CD14-positive monocyte (primary cell): ENCODE measurements around the gene MOB3B. TPM values are rescaled to one million over a fixed set of nuclear protein-coding genes. Genes with fewer than 3 reads are reported as not detected.

Experiments
- DNase-seq, 3 donors: peaks; one replicate each; pipeline ENCODE4 v3.0.0-alpha.2; 2011 to 2022
- H2AFZ ChIP-seq: 2 replicates; pipeline ENCODE4 v1.6.0; 2012; ENCODE audit warnings: mild to moderate bottlenecking, low read depth, low read length, inconsistent platforms; ENCODE audit not compliant: insufficient read depth, poor library complexity, severe bottlenecking
- H3K27ac ChIP-seq, 2 donors: 1 replicate in 1 of 2; 2 replicates in 1 of 2; pipeline ENCODE4 v1.5.1; 2012 to 2013; ENCODE audit warnings: low read length in 2 of 2, control low read depth in 1 of 2, inconsistent platforms in 1 of 2, low read depth in 1 of 2, mild to moderate bottlenecking in 1 of 2
- H3K27me3 ChIP-seq, 2 donors: one replicate each; pipeline versions ENCODE4 v1.6.0 to v1.6.1; 2011 to 2013; ENCODE audit warnings: low read length in 2 of 2; ENCODE audit not compliant: control insufficient read depth in 2 of 2, insufficient read depth in 2 of 2
- H3K36me3 ChIP-seq, 2 donors: replicated peaks in 1 of 2; 1 replicate in 1 of 2; 2 replicates in 1 of 2; pipeline versions ENCODE4 v1.5.1 to v1.6.1; 2012 to 2013; ENCODE audit warnings: low read length in 2 of 2, control low read depth in 1 of 2, inconsistent platforms in 1 of 2, mild to moderate bottlenecking in 1 of 2; ENCODE audit not compliant: insufficient read depth in 2 of 2, control insufficient read depth in 1 of 2
- H3K4me1 ChIP-seq, 2 donors: 1 replicate in 1 of 2; 2 replicates in 1 of 2; pipeline versions ENCODE4 v1.5.1 to v1.6.1; 2012 to 2013; ENCODE audit warnings: low read length in 2 of 2, control low read depth in 1 of 2, inconsistent platforms in 1 of 2, mild to moderate bottlenecking in 1 of 2, moderate library complexity in 1 of 2; ENCODE audit not compliant: insufficient read depth in 2 of 2, control insufficient read depth in 1 of 2
- H3K4me2 ChIP-seq: replicated peaks from 2 replicates; pipeline ENCODE3; 2012; ENCODE audit warnings: low read length, moderate library complexity, mild to moderate bottlenecking; ENCODE audit not compliant: poor library complexity, severe bottlenecking; ENCODE audit errors: extremely low read depth
- H3K4me3 ChIP-seq, 3 experiments: fragments of 200-600 bp in 1 of 3; sonication (generic) in 1 of 3; replicated peaks in 1 of 3; 1 replicate in 2 of 3; 2 replicates in 1 of 3; pipeline ENCODE4 v1.5.1; 2011 to 2013; ENCODE audit warnings: low read length in 3 of 3, mild to moderate bottlenecking in 3 of 3, control low read depth in 2 of 3, low read depth in 2 of 3, inconsistent platforms in 1 of 3, moderate library complexity in 1 of 3
- H3K79me2 ChIP-seq: 2 replicates; pipeline ENCODE4 v1.6.0; 2012; ENCODE audit warnings: mild to moderate bottlenecking, control low read depth, inconsistent platforms, low read length, moderate library complexity; ENCODE audit not compliant: insufficient read depth
- H3K9ac ChIP-seq: 2 replicates; pipeline ENCODE4 v1.6.0; 2017; ENCODE audit warnings: low read length, mild to moderate bottlenecking; ENCODE audit not compliant: insufficient read depth, poor library complexity, severe bottlenecking
- H3K9me3 ChIP-seq, 2 donors: replicated peaks in 1 of 2; 1 replicate in 1 of 2; 2 replicates in 1 of 2; pipeline versions ENCODE4 v1.5.1 to v1.6.1; 2012 to 2013; ENCODE audit warnings: low read length in 2 of 2, control low read depth in 1 of 2; ENCODE audit not compliant: control insufficient read depth in 1 of 2, insufficient read depth in 1 of 2
- H4K20me1 ChIP-seq: 2 replicates; pipeline ENCODE4 v1.6.0; 2012; ENCODE audit warnings: mild to moderate bottlenecking, low read length, control low read depth, moderate library complexity; ENCODE audit not compliant: insufficient read depth
- H3K27ac Mint-ChIP-seq, 7 donors: one replicate each; pipeline ENCODE4 v1.8.0; 2020; ENCODE audit warnings: mild to moderate bottlenecking in 7 of 7, mixed read lengths in 7 of 7, moderate library complexity in 6 of 7, inconsistent platforms in 2 of 7
- H3K27me3 Mint-ChIP-seq, 3 donors: one replicate each; pipeline ENCODE4 v1.8.0; 2021 to 2022; ENCODE audit warnings: low read depth in 3 of 3, mild to moderate bottlenecking in 3 of 3, mixed read lengths in 3 of 3, moderate library complexity in 3 of 3, inconsistent platforms in 1 of 3
- H3K36me3 Mint-ChIP-seq, 2 donors: one replicate each; pipeline ENCODE4 v1.8.0; 2020; ENCODE audit warnings: mixed read lengths in 2 of 2, inconsistent platforms in 1 of 2, mild to moderate bottlenecking in 1 of 2
- H3K4me1 Mint-ChIP-seq: one replicate; pipeline ENCODE4 v1.8.0; 2020; ENCODE audit warnings: mild to moderate bottlenecking, mixed read lengths
- H3K4me3 Mint-ChIP-seq, 2 donors: one replicate each; pipeline ENCODE4 v1.8.0; 2020; ENCODE audit warnings: mild to moderate bottlenecking in 2 of 2, mixed read lengths in 2 of 2, moderate library complexity in 1 of 2
- H3K9me3 Mint-ChIP-seq, 7 donors: one replicate each; pipeline ENCODE4 v1.8.0; 2020 to 2022; ENCODE audit warnings: mixed read lengths in 7 of 7, mild to moderate bottlenecking in 6 of 7, moderate library complexity in 6 of 7, inconsistent platforms in 2 of 7
- CTCF ChIP-seq: fragments of 200-600 bp; IDR thresholded peaks from one replicate; pipeline ENCODE4 v1.8.0; 2022; ENCODE audit warnings: antibody characterized with exemption, mild to moderate bottlenecking
- WGBS: methylation state at CpG from one replicate; pipeline ENCODE4 v1.1.5; 2013; ENCODE audit warnings: missing lambda C conversion rate; ENCODE audit not compliant: insufficient coverage; 5-methylcytosine and 5-hydroxymethylcytosine counted together
- intact Hi-C, 2 donors: fragments of 100-400 bp; cut with micrococcal nuclease; formaldehyde crosslinking; loops; one replicate each; pipeline versions ENCODE4 v1.15.0 to v1.15.1; 2023
- polyA plus RNA-seq, 3 donors: library from polyadenylated mRNA; depleted of rRNA in 1 of 3; unstranded in 2 of 3; stranded (reverse) in 1 of 3; fragments of 300-500 nt in 2 of 3; fragments of >200 nt in 1 of 3; fragmentation: Illumina TruSeq in 2 of 3; gene quantifications; 1 replicate in 2 of 3; 2 replicates in 1 of 3; pipeline ENCODE4 v1.2.3, GENCODE V29; 2012 to 2021

The MOB3B gene
- polyA plus RNA-seq, 3 donors = 1.2 to 2.2 (median 1.4) TPM

GRCh38 chr9:27476870-27477515 is 52.6 kb downstream of the MOB3B start:
- WGBS = 100% methylated on average over 2 of the region's 6 CpGs
- Histone ChIP-seq H4K20me1 (no peaks in the 10 kb centered on the region), H3K27me3 (no peaks in the 10 kb centered on the region), H3K4me3 (no peak overlapping the region), H3K9me3 (peaks cover 0 to 2% of the 10 kb centered on the region in 2 donors), H3K36me3 (no peaks in the 10 kb centered on the region), H3K4me1 (peaks cover 7 to 12% of the 10 kb centered on the region in 2 donors), H2AFZ (no peak overlapping the region), H3K79me2 (no peaks in the 10 kb centered on the region), H3K27ac (no peak overlapping the region), H3K4me2 (no peak overlapping the region), H3K9ac (no peak overlapping the region)
- Mint-ChIP-seq H3K36me3 (peaks cover 19 to 22% of the 10 kb centered on the region in 2 donors), H3K27ac (peak overlapping the region in 1 of 7 donors; percentile 37), H3K9me3 (peaks cover 4 to 10% (median 6%) of the 10 kb centered on the region in 7 donors), H3K27me3 (peaks cover 0 to 2% (median 0%) of the 10 kb centered on the region in 3 donors), H3K4me3 (no peak overlapping the region), H3K4me1 (peaks cover 22% of the 10 kb centered on the region)
- intact Hi-C loops = no loop called here
- no peak for TF ChIP-seq CTCF
- no peak for DNase-seq

GRCh38 chr9:27475057-27475595 is 54.5 kb downstream of the MOB3B start:
- H3K4me2 ChIP-seq = no peak overlapping the region
- H3K4me1 ChIP-seq = peaks cover 14 to 17% of the 10 kb centered on the region in 2 donors
- H3K9me3 ChIP-seq = peaks cover 0 to 2% of the 10 kb centered on the region in 2 donors
- H3K79me2 ChIP-seq = no peaks in the 10 kb centered on the region
- H3K4me3 ChIP-seq = no peak overlapping the region
- H3K27me3 Mint-ChIP-seq = peaks cover 0 to 4% (median 0%) of the 10 kb centered on the region in 3 donors
- peak overlapping the region in 1 of 7 donors; percentile 3 for H3K27ac Mint-ChIP-seq
- TF ChIP-seq CTCF = no peak
- WGBS = 96% methylated on average over 3 of the region's 7 CpGs
- DNase-seq = no peak
- no peak overlapping the region for H2AFZ ChIP-seq
- no peaks in the 10 kb centered on the region for H3K36me3 ChIP-seq
- no peaks in the 10 kb centered on the region for H4K20me1 ChIP-seq
- no peak overlapping the region for H3K27ac ChIP-seq
- H3K9ac ChIP-seq = no peak overlapping the region
- H3K9me3 Mint-ChIP-seq = peaks cover 3 to 11% (median 6%) of the 10 kb centered on the region in 7 donors
- peaks cover 33 to 36% of the 10 kb centered on the region in 2 donors for H3K36me3 Mint-ChIP-seq
- H3K4me1 Mint-ChIP-seq = peaks cover 23% of the 10 kb centered on the region
- H3K27me3 ChIP-seq = no peaks in the 10 kb centered on the region
- intact Hi-C loops = no loop called here
- no peak overlapping the region for H3K4me3 Mint-ChIP-seq
